MCF 10A (cell line): ENCODE data around the gene CCT3. TPM values are rescaled to one million over a fixed set of nuclear protein-coding genes. Genes with fewer than 3 reads are reported as not detected.

Experiments
- BruUV-seq: library from RNA; stranded (reverse); fragments of 400-500 nt; replicated peaks from 2 replicates; lab custom pipeline; 2021; lab: Mats Ljungman, UMichigan
- CTCF ChIA-PET: fragments of 300-600 bp; sonication (Branson Sonifier 250); formaldehyde crosslinking; extraction: SDS; loops from one replicate; lab custom pipeline; 2021; ENCODE audit warnings: antibody characterized with exemption, inconsistent platforms; lab: Yijun Ruan, JAX
- POLR2A ChIA-PET: fragments of 300-600, 350-650 bp; sonication (Branson Sonifier 250); formaldehyde crosslinking; extraction: SDS; loops from one replicate; lab custom pipeline; 2020; ENCODE audit warnings: antibody characterized with exemption, inconsistent platforms; lab: Yijun Ruan, JAX
- DNase-seq: peaks from one replicate; pipeline ENCODE4 v3.0.0-alpha.2; 2018; ENCODE audit not compliant: unreplicated experiment
- H3K27ac Mint-ChIP-seq: one replicate; pipeline ENCODE4 v1.8.0; 2022; ENCODE audit warnings: mild to moderate bottlenecking, low read depth, mixed read lengths; ENCODE audit not compliant: unreplicated experiment
- H3K27me3 Mint-ChIP-seq: one replicate; pipeline ENCODE4 v1.8.0; 2022; ENCODE audit warnings: mixed read lengths; ENCODE audit not compliant: insufficient read depth, unreplicated experiment
- H3K36me3 Mint-ChIP-seq: one replicate; pipeline ENCODE4 v1.8.0; 2022; ENCODE audit warnings: mild to moderate bottlenecking, moderate library complexity, mixed read lengths; ENCODE audit not compliant: insufficient read depth, unreplicated experiment
- H3K4me1 Mint-ChIP-seq: one replicate; pipeline ENCODE4 v1.8.0; 2022; ENCODE audit warnings: mixed read lengths; ENCODE audit not compliant: insufficient read depth, unreplicated experiment
- H3K4me3 Mint-ChIP-seq: one replicate; pipeline ENCODE4 v1.8.0; 2022; ENCODE audit warnings: mild to moderate bottlenecking, moderate library complexity, mixed read lengths; ENCODE audit not compliant: unreplicated experiment
- H3K9me3 Mint-ChIP-seq: one replicate; pipeline ENCODE4 v1.8.0; 2022; ENCODE audit warnings: mixed read lengths; ENCODE audit not compliant: unreplicated experiment
- CTCF ChIP-seq: fragments of 200-600 bp; IDR thresholded peaks from one replicate; pipeline ENCODE4 v1.8.0; 2022; ENCODE audit warnings: antibody characterized with exemption, mild to moderate bottlenecking; ENCODE audit not compliant: unreplicated experiment
- intact Hi-C: fragments of 100-400 bp; cut with micrococcal nuclease; formaldehyde crosslinking; loops from 2 replicates; pipeline ENCODE4 v1.14.1; 2022
- total RNA-seq: library from RNA; stranded (reverse); gene quantifications from 2 replicates; pipeline ENCODE4 v1.2.3, GENCODE V29; 2022

The CCT3 gene
- total RNA-seq, 1 experiment from 2014 or later = 574 TPM

GRCh38 chr1:156316909-156317308 lies 21.2 kb downstream of the CCT3 start:
- intact Hi-C loops = loop anchor here (5.0 kb wide), 1 partner anchor 35 kb away; the partner anchor contains the start of genes SMG5 and TMEM79
- no TSS peak for BruUV-seq
- peaks cover 99% of the 10 kb centered on the region for H3K36me3 Mint-ChIP-seq
- peak overlapping the region; percentile 31 for H3K27ac Mint-ChIP-seq
- H3K4me1 Mint-ChIP-seq = peaks cover 5% of the 10 kb centered on the region
- no peaks in the 10 kb centered on the region for H3K27me3 Mint-ChIP-seq
- CTCF ChIA-PET = interaction anchor here (0.6 to 11.1 kb wide), 10 partner anchors 9 to 252 kb away, joined by 3 to 152 read pairs (median 3); partner anchors contain the start of genes CCT3, SMG5, TMEM79 and TSACC
- H3K9me3 Mint-ChIP-seq = no peaks in the 10 kb centered on the region
- TF ChIP-seq CTCF = no peak
- no peak overlapping the region for H3K4me3 Mint-ChIP-seq
- no peak for DNase-seq
- POLR2A ChIA-PET = interaction anchor here (0.6 to 1.7 kb wide), 4 partner anchors 9 to 16 kb away, joined by 3 to 5 read pairs (median 4); no protein-coding TSS in a partner anchor

- intact Hi-C loops = no loop called here
- peak; percentile 96 for DNase-seq
- CTCF ChIA-PET = interaction anchor here (0.7 to 1.5 kb wide), 2 partner anchors 8 to 298 kb away, joined by 4 to 8 read pairs; no protein-coding TSS in a partner anchor
These were observed 27.1 kb downstream of the CCT3 start for GRCh38 chr1:156310962-156311361.

GRCh38 chr1:156308078-156308477 lies 30.0 kb downstream of the CCT3 start:
- BruUV-seq = no TSS peak
- Mint-ChIP-seq H3K36me3 (peaks cover 100% of the 10 kb centered on the region), H3K4me1 (peaks cover 14% of the 10 kb centered on the region), H3K4me3 (no peak overlapping the region), H3K27me3 (no peaks in the 10 kb centered on the region), H3K27ac (peak overlapping the region; percentile 35), H3K9me3 (no peaks in the 10 kb centered on the region)
- no peak for DNase-seq
- TF ChIP-seq CTCF = no peak
- CTCF ChIA-PET = interaction anchor here (0.5 to 2.3 kb wide), 5 partner anchors 13 to 178 kb away, joined by 3 to 6 read pairs (median 4); no protein-coding TSS in a partner anchor
- intact Hi-C loops = no loop called here
- POLR2A ChIA-PET = interaction anchor here (0.8 to 1.4 kb wide), 5 partner anchors 9 to 27 kb away, joined by 5 to 7 read pairs (median 5); partner anchors contain the start of genes SMG5 and TMEM79

More at GRCh38 chr1:156310962-156311361, 27.1 kb downstream of the CCT3 start:
- POLR2A ChIA-PET = interaction anchor here (0.9 to 4.1 kb wide), 6 partner anchors 8 to 59 kb away, joined by 3 to 25 read pairs (median 4); partner anchors contain the start of genes GLMP and SMG5
- Mint-ChIP-seq H3K27me3 (no peaks in the 10 kb centered on the region), H3K4me1 (peaks cover 14% of the 10 kb centered on the region), H3K36me3 (peaks cover 99% of the 10 kb centered on the region), H3K4me3 (no peak overlapping the region), H3K27ac (no peak overlapping the region), H3K9me3 (no peaks in the 10 kb centered on the region)
- no TSS peak for BruUV-seq
- no peak for TF ChIP-seq CTCF

GRCh38 chr1:156305215-156305614 lies 32.9 kb downstream of the CCT3 start:
- no TSS peak for BruUV-seq
- H3K36me3 Mint-ChIP-seq = peaks cover 85% of the 10 kb centered on the region
- peaks cover 11% of the 10 kb centered on the region for H3K4me1 Mint-ChIP-seq
- no peak overlapping the region for H3K27ac Mint-ChIP-seq
- no peak for DNase-seq
- intact Hi-C loops = no loop called here
- no peaks in the 10 kb centered on the region for H3K27me3 Mint-ChIP-seq
- POLR2A ChIA-PET = interaction anchor here (13.5 kb wide), 1 partner anchor 21 kb away, joined by 210 read pairs; the partner anchor contains the start of genes SMG5 and TMEM79
- CTCF ChIA-PET = interaction anchor here (0.6 to 4.5 kb wide), 5 partner anchors 14 to 1346 kb away, joined by 3 to 24 read pairs (median 4); no protein-coding TSS in a partner anchor
- TF ChIP-seq CTCF = no peak
- H3K4me3 Mint-ChIP-seq = no peak overlapping the region
- no peaks in the 10 kb centered on the region for H3K9me3 Mint-ChIP-seq
